Mesothelial cell of epicardium (in vitro differentiated cells): ENCODE results near the gene CADM1. TPM values are rescaled to one million over a fixed set of nuclear protein-coding genes. Genes with fewer than 3 reads are reported as not detected.

Experiments
- DNase-seq, 2 experiments: peaks; one replicate each; pipeline ENCODE4 v3.0.0; 2021; ENCODE audit warnings: low spot score in 2 of 2; ENCODE audit not compliant: unreplicated experiment in 2 of 2
- H3K27ac Mint-ChIP-seq: 2 replicates; pipeline ENCODE4 v1.8.0; 2021; ENCODE audit warnings: mixed read lengths
- H3K27me3 Mint-ChIP-seq: 2 replicates; pipeline ENCODE4 v1.8.0; 2021; ENCODE audit warnings: low read depth, mixed read lengths
- H3K36me3 Mint-ChIP-seq: 2 replicates; pipeline ENCODE4 v1.8.0; 2021; ENCODE audit warnings: mixed read lengths
- H3K4me1 Mint-ChIP-seq: 2 replicates; pipeline ENCODE4 v1.8.0; 2021; ENCODE audit warnings: mixed read lengths
- H3K4me3 Mint-ChIP-seq: 2 replicates; pipeline ENCODE4 v1.8.0; 2021; ENCODE audit warnings: mild to moderate bottlenecking, moderate library complexity, mixed read lengths
- H3K9me3 Mint-ChIP-seq: 2 replicates; pipeline ENCODE4 v1.8.0; 2021; ENCODE audit warnings: mixed read lengths
- total RNA-seq: library from RNA; stranded (reverse); gene quantifications from 3 replicates; pipeline ENCODE4 v1.2.1, GENCODE V29; 2021
- TF ChIP-seq, protein P1 (sequence below): fragments of 200-600 bp; sonication (generic); IDR thresholded peaks from one replicate; pipeline ENCODE4 v1.5.0; 2021; ENCODE audit warnings: antibody characterized with exemption; ENCODE audit not compliant: unreplicated experiment

The CADM1 gene
- total RNA-seq, 1 donor from 2014 or later = 60.9 TPM

DNA sequence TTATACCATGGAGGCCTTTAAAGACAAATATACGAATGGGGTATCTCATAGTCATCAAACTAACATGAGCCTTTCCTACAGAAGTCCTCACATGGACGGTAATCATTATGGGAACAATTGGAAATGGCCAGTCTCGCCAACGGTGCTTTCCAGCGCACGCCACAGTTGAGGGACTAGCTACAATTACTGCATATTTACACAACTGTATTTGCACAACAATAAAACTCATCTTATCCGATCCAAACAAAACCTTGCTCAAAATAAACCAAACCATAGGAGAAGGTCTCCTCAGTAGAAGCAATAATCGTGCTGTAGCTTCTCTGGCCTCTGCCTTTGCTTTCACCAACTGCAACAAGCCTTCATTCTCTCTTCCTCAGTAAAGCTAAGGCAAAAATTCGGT lies 5.9 kb downstream of the CADM1 start:
- no peak for DNase-seq
- H3K4me3 Mint-ChIP-seq = no peak overlapping the region

GRCh38 chr11:115497303-115497702 lies 6.9 kb downstream of the CADM1 start:
- H3K27me3 Mint-ChIP-seq = no peaks in the 10 kb centered on the region
- peaks cover 8% of the 10 kb centered on the region for H3K36me3 Mint-ChIP-seq
- peaks cover 8% of the 10 kb centered on the region for H3K9me3 Mint-ChIP-seq
- peaks cover 19% of the 10 kb centered on the region for H3K4me1 Mint-ChIP-seq
- no peak overlapping the region for H3K27ac Mint-ChIP-seq
- TF ChIP-seq, protein P1, sequence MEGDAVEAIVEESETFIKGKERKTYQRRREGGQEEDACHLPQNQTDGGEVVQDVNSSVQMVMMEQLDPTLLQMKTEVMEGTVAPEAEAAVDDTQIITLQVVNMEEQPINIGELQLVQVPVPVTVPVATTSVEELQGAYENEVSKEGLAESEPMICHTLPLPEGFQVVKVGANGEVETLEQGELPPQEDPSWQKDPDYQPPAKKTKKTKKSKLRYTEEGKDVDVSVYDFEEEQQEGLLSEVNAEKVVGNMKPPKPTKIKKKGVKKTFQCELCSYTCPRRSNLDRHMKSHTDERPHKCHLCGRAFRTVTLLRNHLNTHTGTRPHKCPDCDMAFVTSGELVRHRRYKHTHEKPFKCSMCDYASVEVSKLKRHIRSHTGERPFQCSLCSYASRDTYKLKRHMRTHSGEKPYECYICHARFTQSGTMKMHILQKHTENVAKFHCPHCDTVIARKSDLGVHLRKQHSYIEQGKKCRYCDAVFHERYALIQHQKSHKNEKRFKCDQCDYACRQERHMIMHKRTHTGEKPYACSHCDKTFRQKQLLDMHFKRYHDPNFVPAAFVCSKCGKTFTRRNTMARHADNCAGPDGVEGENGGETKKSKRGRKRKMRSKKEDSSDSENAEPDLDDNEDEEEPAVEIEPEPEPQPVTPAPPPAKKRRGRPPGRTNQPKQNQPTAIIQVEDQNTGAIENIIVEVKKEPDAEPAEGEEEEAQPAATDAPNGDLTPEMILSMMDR = no peak
- DNase-seq = no peak
- no peak overlapping the region for H3K4me3 Mint-ChIP-seq

More for the DNA sequence above, 5.9 kb downstream of the CADM1 start:
- H3K36me3 Mint-ChIP-seq = peaks cover 7% of the 10 kb centered on the region
- H3K27ac Mint-ChIP-seq = no peak overlapping the region
- peaks cover 8% of the 10 kb centered on the region for H3K9me3 Mint-ChIP-seq
- H3K27me3 Mint-ChIP-seq = no peaks in the 10 kb centered on the region
- H3K4me1 Mint-ChIP-seq = peaks cover 19% of the 10 kb centered on the region
- TF ChIP-seq, protein P1 = no peak

DNA sequence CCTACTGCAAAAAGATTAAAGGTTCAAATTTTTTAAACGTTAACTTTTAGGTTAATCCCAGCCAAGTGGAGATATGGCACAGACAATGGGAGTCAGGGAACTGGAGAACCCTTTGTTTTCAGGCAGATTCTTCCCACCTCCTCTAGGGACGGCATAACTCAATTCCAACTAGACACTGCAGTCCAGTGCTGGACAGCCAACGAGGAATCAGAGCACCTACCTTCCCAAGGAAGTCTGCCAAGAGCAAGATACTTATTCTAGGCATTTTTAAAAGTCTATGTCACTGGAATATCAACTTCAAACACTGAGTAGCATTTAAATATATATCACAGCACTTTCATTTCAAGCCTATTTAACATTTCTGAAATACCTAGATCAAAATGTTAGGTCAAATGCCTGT lies 7.3 kb downstream of the CADM1 start:
- H3K9me3 Mint-ChIP-seq = peaks cover 8% of the 10 kb centered on the region
- peaks cover 19% of the 10 kb centered on the region for H3K4me1 Mint-ChIP-seq
- H3K27me3 Mint-ChIP-seq = no peaks in the 10 kb centered on the region
- H3K27ac Mint-ChIP-seq = no peak overlapping the region
- peaks cover 8% of the 10 kb centered on the region for H3K36me3 Mint-ChIP-seq
- TF ChIP-seq, protein P1 = no peak
- no peak for DNase-seq
- no peak overlapping the region for H3K4me3 Mint-ChIP-seq

DNA sequence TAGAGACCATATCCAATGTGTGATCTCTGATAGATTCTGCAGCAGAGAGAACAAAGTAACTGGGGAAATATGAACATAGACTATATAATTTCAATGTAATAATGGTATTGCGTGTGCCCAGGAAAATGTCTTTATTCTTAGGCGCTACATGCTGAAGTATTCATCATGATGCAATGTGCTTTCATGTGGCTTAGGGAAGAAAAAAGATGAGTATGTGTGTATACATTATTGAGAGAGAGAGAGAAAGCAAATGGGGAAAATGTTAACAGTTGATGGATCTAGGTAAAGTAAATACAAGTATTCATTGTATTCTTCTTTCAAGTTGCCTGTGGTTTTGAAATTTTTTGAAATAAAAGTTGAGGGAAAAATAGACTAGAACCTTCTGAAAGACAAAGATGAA lies 10.3 kb downstream of the CADM1 start:
- Mint-ChIP-seq H3K4me1 (peaks cover 22% of the 10 kb centered on the region), H3K9me3 (peaks cover 8% of the 10 kb centered on the region), H3K36me3 (peaks cover 8% of the 10 kb centered on the region), H3K27me3 (no peaks in the 10 kb centered on the region), H3K4me3 (no peak overlapping the region), H3K27ac (no peak overlapping the region)
- TF ChIP-seq, protein P1 = no peak
- no peak for DNase-seq

DNA sequence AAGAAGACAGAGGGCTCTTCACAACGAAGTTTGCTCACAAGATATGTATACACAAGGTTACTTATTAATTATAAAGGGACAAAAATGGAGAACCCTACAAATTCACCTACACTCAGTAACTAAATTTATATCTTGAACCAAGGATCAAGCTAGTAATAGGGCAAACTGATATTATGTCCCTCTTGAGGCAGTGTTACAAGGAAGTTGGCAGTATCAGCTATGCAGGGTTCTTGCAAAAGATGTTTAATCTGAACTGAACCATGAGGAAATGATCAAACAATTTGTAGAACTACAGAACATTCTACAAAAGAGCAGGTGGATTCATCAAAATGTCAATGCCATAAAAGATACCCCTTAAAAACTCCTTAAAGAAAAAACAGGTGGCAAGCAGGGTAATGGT lies 10.7 kb downstream of the CADM1 start:
- peaks cover 23% of the 10 kb centered on the region for H3K4me1 Mint-ChIP-seq
- no peaks in the 10 kb centered on the region for H3K27me3 Mint-ChIP-seq
- TF ChIP-seq, protein P1 = no peak
- DNase-seq = no peak
- H3K9me3 Mint-ChIP-seq = peaks cover 8% of the 10 kb centered on the region
- H3K36me3 Mint-ChIP-seq = peaks cover 8% of the 10 kb centered on the region
- H3K27ac Mint-ChIP-seq = no peak overlapping the region
- no peak overlapping the region for H3K4me3 Mint-ChIP-seq

DNA sequence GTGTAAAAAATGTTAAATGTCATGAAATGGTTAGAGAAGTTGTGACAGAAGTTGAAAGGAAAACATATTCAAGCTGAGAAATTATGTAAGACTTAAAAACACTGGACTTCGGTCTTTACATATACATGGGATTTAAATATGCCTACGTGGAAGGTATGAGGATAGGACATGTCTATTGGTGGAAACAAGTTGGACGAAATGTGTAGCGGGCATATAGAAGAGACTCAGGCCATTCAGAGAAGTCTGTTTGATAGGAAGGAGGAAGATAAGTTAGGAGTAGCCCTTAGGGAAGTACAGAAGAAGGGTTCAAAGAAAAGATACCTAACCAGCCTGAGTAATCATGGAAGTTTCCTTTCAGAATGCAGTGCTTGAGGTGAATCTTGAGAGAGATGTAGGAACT lies 14.7 kb downstream of the CADM1 start:
- DNase-seq = no peak
- Mint-ChIP-seq H3K36me3 (peaks cover 16% of the 10 kb centered on the region), H3K4me3 (no peak overlapping the region), H3K27me3 (no peaks in the 10 kb centered on the region), H3K27ac (no peak overlapping the region), H3K4me1 (peaks cover 20% of the 10 kb centered on the region), H3K9me3 (peaks cover 14% of the 10 kb centered on the region)
- TF ChIP-seq, protein P1 = no peak
